AG20443 (cell line): Measurements from ENCODE around the gene TRMU.
A peak's percentile ranks its signal among the peaks of the same experiment; 100 is the strongest.

Source experiments
- DNase-seq: peaks from one replicate; pipeline ENCODE4 v3.0.0; 2012; ENCODE audit warnings: low spot score, mixed read lengths

Gene TRMU

GRCh38 chr22:46337870-46338269 is 2.4 kb downstream of the TRMU start:
- DNase-seq = no peak

- DNase-seq = no peak
Measured at GRCh38 chr22:46338636-46339035, 3.1 kb downstream of the TRMU start.

- DNase-seq = no peak
Measured at GRCh38 chr22:46339956-46340355, 4.4 kb downstream of the TRMU start.

GRCh38 chr22:46340676-46341075 is 5.2 kb downstream of the TRMU start:
- no peak for DNase-seq

- DNase-seq = no peak
Measured at GRCh38 chr22:46346680-46347405, 11.3 kb downstream of the TRMU start.

GRCh38 chr22:46347646-46348045 is 12.1 kb downstream of the TRMU start:
- DNase-seq = no peak

- DNase-seq = no peak
Measured at GRCh38 chr22:46348099-46348695, 12.7 kb downstream of the TRMU start.

GRCh38 chr22:46349238-46349637 is 13.7 kb downstream of the TRMU start:
- no peak for DNase-seq

- no peak for DNase-seq
Measured at GRCh38 chr22:46349681-46350080, 14.2 kb downstream of the TRMU start.

- DNase-seq = no peak
Measured at GRCh38 chr22:46350121-46350520, 14.6 kb downstream of the TRMU start.

- no peak for DNase-seq
Measured at GRCh38 chr22:46350646-46351045, 15.1 kb downstream of the TRMU start.

GRCh38 chr22:46351131-46351735 is 15.7 kb downstream of the TRMU start:
- DNase-seq = no peak

- no peak for DNase-seq
Measured at GRCh38 chr22:46351767-46352166, 16.3 kb downstream of the TRMU start.

GRCh38 chr22:46352276-46352675 is 16.8 kb downstream of the TRMU start:
- no peak for DNase-seq

- no peak for DNase-seq
Measured at GRCh38 chr22:46352691-46353386, 17.3 kb downstream of the TRMU start.

GRCh38 chr22:46353483-46354105 is 18.1 kb downstream of the TRMU start:
- no peak for DNase-seq

- no peak for DNase-seq
Measured at GRCh38 chr22:46354176-46354992, 18.9 kb downstream of the TRMU start.

GRCh38 chr22:46354993-46355305 is 19.4 kb downstream of the TRMU start:
- DNase-seq = no peak

GRCh38 chr22:46355369-46355995 is 20.0 kb downstream of the TRMU start:
- DNase-seq = peak; percentile 87

GRCh38 chr22:46355996-46356471 is 20.5 kb downstream of the TRMU start:
- no peak for DNase-seq
